Measurements from ENCODE around the gene DBP.

DBP gene

DNA sequence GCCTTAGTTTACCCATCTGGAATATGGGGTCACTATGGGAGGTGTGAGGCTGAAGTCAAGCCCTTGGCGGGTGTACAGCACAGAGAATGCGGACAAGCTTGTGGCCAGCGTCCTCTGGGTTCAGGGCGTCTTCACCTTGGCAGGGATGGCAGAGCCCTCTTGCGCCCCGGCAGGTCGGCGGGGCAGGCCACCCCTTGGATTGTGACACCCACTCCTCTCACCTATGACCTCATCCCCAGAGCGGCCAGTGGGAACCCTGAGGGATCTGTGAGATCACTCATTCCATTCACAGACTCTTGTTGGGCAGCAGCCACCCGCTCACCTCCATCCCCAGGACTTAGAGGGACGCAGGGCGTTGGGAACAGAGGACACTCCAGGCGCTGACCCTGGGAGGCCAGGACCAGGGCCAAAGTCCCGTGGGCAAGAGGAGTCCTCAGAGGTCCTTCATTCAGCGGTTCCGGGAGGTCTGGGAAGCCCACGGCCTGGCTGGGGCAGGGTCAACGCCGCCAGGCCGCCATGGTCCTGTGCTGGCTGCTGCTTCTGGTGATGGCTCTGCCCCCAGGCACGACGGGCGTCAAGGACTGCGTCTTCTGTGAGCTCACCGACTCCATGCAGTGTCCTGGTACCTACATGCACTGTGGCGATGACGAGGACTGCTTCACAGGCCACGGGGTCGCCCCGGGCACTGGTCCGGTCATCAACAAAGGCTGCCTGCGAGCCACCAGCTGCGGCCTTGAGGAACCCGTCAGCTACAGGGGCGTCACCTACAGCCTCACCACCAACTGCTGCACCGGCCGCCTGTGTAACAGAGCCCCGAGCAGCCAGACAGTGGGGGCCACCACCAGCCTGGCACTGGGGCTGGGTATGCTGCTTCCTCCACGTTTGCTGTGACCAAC, 30.5 kb downstream of the DBP start, which contains the start of gene SPACA4:
SPACA4 (plus strand) TSS at position 280 of the 896 bp plus-strand sequence; CDS start at position 517, 237 bp downstream.
- no peak within 1 kb of the TSS for H3K4me3 ChIP-seq (ENCODE audit: low read length)
- DNase-seq (ENCODE audit: low read depth) = no peak
- TF ChIP-seq, protein P1, sequence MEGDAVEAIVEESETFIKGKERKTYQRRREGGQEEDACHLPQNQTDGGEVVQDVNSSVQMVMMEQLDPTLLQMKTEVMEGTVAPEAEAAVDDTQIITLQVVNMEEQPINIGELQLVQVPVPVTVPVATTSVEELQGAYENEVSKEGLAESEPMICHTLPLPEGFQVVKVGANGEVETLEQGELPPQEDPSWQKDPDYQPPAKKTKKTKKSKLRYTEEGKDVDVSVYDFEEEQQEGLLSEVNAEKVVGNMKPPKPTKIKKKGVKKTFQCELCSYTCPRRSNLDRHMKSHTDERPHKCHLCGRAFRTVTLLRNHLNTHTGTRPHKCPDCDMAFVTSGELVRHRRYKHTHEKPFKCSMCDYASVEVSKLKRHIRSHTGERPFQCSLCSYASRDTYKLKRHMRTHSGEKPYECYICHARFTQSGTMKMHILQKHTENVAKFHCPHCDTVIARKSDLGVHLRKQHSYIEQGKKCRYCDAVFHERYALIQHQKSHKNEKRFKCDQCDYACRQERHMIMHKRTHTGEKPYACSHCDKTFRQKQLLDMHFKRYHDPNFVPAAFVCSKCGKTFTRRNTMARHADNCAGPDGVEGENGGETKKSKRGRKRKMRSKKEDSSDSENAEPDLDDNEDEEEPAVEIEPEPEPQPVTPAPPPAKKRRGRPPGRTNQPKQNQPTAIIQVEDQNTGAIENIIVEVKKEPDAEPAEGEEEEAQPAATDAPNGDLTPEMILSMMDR (conservative IDR thresholded peaks at IDR 0.05; ENCODE audit: low read depth, low read length) = no peak

DNA sequence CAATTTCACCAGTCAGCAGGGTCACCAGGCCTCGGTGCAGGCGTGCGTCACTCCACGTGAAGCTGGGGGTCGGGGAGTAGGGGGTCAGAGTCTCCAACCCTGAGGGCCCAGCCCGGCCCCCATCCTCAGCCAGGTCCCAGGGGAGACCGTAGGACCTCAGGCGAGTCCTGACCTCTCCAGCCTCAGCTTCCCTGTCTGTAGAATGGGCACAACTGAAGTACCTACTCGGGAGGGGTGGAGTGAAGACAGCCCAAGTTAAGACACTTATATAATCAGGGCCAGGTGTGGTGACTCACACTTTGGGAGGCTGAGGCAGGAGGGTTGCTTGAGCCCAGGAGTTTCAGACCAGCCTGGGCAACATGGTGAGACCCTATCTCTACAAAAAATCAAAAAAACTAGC, 33.3 kb downstream of the DBP start:
- no peak for DNase-seq (ENCODE audit: low read depth)
- TF ChIP-seq, protein P1 (conservative IDR thresholded peaks at IDR 0.05; ENCODE audit: low read depth, low read length) = no peak
- no peak overlapping the region for H3K4me3 ChIP-seq (ENCODE audit: low read length)

DNA sequence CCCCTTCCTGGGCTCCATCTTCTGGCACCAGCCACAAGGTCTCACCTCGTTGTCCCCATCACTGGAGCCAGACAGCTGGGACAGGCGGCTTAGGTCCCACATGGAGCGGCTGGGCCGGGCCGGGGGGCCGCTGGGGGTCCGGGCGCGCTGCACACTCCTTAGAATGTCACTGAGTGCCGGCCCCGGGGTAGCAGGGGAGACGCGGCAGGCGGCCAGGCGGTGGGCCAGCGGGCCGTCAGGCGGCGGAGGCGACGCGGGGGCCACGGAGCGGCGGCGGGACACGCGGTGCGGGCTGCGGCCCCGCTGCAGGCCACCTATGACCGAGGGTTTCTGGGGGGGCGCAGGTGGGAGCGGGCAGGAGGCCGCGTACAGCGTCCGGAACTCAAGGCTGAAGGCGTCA, 33.7 kb downstream of the DBP start:
- TF ChIP-seq, protein P1 (conservative IDR thresholded peaks at IDR 0.05; ENCODE audit: low read depth, low read length) = no peak
- no peak for DNase-seq (ENCODE audit: low read depth)
- H3K4me3 ChIP-seq (ENCODE audit: low read length) = no peak overlapping the region

DNA sequence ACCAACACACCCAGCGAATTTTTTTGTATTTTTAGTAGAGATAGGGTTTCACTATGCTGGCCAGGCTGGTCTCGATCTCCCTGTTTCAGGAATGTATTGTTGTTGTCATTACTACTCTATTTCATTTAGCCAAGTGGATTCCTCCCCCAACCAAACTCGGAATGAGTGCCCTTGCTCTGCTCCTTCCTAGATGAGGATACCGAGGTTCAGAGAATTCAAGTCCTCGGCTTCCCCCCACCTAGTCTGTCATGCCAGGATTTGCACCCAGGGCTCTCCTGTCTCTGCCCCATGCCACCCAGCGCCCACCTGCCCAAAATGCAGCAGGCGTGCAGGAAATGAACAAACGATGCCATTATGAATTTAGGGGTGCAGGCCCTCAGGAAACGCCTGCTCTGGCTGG, 34.2 kb downstream of the DBP start:
- H3K4me3 ChIP-seq (ENCODE audit: low read length) = no peak overlapping the region
- TF ChIP-seq, protein P1 (conservative IDR thresholded peaks at IDR 0.05; ENCODE audit: low read depth, low read length) = no peak

DNA sequence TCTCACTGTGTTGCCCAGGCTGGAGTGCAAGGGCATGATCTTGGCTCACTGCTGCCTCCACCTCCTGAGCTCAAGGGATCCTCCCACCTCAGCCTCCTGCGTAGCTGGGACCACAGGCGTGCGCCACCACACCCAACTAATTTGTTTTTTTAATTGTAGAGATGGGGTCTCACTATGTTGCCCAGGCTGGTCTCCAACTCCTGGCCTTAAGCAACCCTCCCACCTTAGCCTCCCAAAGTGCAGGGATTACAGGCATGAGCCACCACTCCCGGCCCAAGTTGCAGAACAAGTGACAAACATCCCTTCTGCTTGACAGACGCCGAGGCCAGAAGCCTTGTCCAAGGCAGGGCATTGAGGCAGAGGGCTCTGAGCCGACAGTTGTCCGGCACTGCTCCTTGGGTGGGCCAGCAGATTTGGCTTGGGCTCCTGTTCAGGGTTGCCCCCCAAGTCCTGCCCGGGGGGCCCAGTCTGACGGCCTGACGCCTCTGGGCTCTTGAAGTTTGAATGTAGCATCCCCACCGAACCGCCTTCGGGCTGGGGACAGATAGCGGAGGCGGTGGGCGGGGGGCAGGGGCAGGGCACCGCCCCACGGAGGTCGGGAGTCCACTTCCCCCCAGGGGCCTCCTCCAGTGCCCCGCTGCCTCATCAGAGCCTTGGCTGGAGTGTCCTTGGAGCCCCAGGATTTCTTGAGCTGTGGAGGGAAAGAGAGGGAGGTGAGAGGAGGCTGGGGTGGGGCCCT, 36.3 kb downstream of the DBP start:
- no peak overlapping the region for H3K4me3 ChIP-seq (ENCODE audit: low read length)
- TF ChIP-seq, protein P1 (conservative IDR thresholded peaks at IDR 0.05; ENCODE audit: low read depth, low read length) = no peak
- DNase-seq (ENCODE audit: low read depth) = no peak

More for the DNA sequence above, 34.2 kb downstream of the DBP start:
- DNase-seq (ENCODE audit: low read depth) = no peak

DNA sequence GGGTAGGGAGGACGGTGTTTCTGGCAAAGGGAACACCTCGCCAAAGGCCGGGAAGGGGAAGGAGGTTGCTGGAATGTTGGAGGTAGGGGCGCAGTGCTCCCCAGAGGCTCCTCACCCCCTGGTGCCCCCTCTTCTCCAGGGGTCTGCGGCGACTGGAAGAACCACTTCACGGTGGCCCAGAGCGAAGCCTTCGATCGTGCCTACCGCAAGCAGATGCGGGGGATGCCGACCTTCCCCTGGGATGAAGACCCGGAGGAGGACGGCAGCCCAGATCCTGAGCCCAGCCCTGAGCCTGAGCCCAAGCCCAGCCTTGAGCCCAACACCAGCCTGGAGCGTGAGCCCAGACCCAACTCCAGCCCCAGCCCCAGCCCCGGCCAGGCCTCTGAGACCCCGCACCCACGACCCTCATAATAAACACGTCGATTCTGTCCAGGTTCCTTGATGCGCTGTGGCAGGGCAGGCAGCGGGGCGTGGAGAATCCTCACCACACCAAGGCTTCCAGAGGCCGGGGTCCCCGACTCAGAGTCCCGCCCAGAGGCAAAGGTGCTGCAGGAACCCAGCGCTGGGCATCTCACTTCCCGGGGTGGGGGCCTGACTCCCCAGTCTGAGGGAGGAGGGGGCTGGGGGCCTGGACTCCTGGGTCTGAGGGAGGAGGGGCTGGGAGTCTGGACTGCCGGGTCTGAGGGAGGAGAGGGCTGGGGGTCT, 38.0 kb downstream of the DBP start:
- H3K4me3 ChIP-seq (ENCODE audit: low read length) = no peak overlapping the region
- no peak for DNase-seq (ENCODE audit: low read depth)
- TF ChIP-seq, protein P1 (conservative IDR thresholded peaks at IDR 0.05; ENCODE audit: low read depth, low read length) = no peak

Measured in retinal pigment epithelial cell (primary cell).